NT2/D1 (cell line): ENCODE results near the gene ATXN1.
"Not testable (repeated sequence)": the region's sequence is repeated elsewhere in the genome, so short reads cannot be mapped to it uniquely, and the experiment has no call there.

Experiments used
- YY1 ChIP-seq: IDR thresholded peaks from 2 replicates; pipeline ENCODE4 v1.6.1; 2011; ENCODE audit not compliant: insufficient read length, insufficient read depth
- ZNF274 ChIP-seq: IDR thresholded peaks from 2 replicates; pipeline ENCODE4 v1.6.1; 2011; ENCODE audit warnings: mild to moderate bottlenecking, low read depth, low read length

DNA sequence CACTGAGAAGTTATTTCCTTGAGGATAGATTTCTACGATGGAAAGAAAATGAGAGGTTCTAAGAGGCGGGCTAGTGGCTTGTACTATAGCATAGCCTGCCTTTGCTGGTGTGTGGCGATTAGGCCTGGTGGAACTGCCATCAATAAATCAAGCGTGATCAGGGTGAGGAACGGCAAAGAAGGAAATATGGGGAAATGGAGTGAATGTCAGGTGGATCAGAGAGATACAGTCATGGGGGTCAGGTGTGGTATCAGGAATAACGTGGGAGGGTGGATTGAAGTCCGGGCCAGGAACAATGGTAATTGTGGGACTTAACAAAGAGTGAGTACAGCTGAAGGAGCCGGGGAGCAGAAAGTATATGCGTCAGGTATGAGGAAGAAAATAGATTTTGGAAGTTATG is 500.7 kb downstream of the ATXN1 start:
- not testable (repeated sequence) for TF ChIP-seq ZNF274, YY1
